IPS-18a (cell line): ENCODE results near the gene CDKAL1.
A peak's percentile ranks its signal among the peaks of the same experiment; 100 is the strongest.
"Not testable (repeated sequence)": the region's sequence is repeated elsewhere in the genome, so short reads cannot be mapped to it uniquely, and the experiment has no call there.

Experiments used
- H3K27ac ChIP-seq: one replicate; pipeline ENCODE4 v1.5.1; 2013; ENCODE audit warnings: low read length
- H3K27me3 ChIP-seq: one replicate; pipeline ENCODE4 v1.6.1; 2013; ENCODE audit warnings: mild to moderate bottlenecking, low read length; ENCODE audit not compliant: control insufficient read depth, insufficient read depth
- H3K36me3 ChIP-seq: one replicate; pipeline ENCODE4 v1.6.1; 2013; ENCODE audit warnings: low read depth, low read length; ENCODE audit not compliant: control insufficient read depth
- H3K4me1 ChIP-seq: one replicate; pipeline ENCODE4 v1.6.1; 2013; ENCODE audit warnings: low read depth, low read length; ENCODE audit not compliant: control insufficient read depth
- H3K4me3 ChIP-seq: one replicate; pipeline ENCODE4 v1.5.1; 2013; ENCODE audit warnings: low read length
- H3K9ac ChIP-seq: one replicate; pipeline ENCODE4 v1.6.1; 2013; ENCODE audit warnings: mild to moderate bottlenecking, low read length, moderate library complexity
- H3K9me3 ChIP-seq: one replicate; pipeline ENCODE4 v1.6.1; 2013; ENCODE audit warnings: low read depth, low read length; ENCODE audit not compliant: control insufficient read depth

Gene CDKAL1

DNA sequence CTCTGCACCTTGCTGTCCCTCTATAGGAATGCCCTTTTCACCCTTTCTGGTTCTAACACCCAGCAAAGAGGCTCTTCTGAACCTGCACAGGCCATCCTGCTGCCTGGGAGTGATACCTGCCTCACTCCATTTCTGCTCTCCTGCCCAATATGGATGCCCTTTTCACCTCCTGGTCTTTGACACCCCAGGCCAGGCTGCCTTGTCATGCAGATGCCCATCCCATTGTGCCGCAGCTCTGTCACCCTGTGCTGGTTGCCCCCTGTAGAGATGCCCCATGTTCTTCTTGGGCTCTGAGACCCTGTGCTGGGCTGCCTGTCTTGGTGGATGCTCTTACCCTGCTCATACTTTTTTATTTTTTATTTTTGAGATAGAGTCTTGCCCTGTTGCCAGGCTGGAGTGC, 95.3 kb downstream of the CDKAL1 start:
- peaks cover 36% of the 10 kb centered on the region for H3K4me1 ChIP-seq
- H3K9me3 ChIP-seq, result no peaks in the 10 kb centered on the region
- H3K36me3 ChIP-seq, result no peaks in the 10 kb centered on the region
- H3K27ac ChIP-seq, result no peak overlapping the region
- H3K27me3 ChIP-seq, result no peaks in the 10 kb centered on the region
- no peak overlapping the region for H3K4me3 ChIP-seq
- H3K9ac ChIP-seq, result no peak overlapping the region

DNA sequence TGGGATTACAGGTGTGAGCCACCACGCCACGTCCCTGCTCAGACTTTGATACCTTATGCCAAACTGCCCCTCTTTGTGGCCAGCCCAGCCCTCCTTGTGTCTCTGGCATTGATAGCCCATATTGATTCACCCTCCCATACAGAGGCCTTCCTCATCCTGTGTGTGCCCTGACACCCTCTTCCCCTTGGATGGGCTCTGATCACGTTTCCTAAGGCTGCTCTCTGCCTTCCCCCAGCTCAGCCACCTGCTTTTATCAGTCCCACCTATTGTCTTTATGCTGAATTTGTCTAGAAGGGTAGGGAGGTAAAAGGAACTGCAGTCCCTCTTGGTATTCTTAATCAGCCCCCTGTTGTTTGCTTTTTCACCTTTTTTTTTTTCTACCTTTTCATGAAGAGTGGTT, 95.9 kb downstream of the CDKAL1 start:
- no peaks in the 10 kb centered on the region for H3K36me3 ChIP-seq
- H3K27ac ChIP-seq, result no peak overlapping the region
- H3K4me1 ChIP-seq, result peaks cover 36% of the 10 kb centered on the region
- H3K9me3 ChIP-seq, result no peaks in the 10 kb centered on the region
- H3K27me3 ChIP-seq, result no peaks in the 10 kb centered on the region
- no peak overlapping the region for H3K4me3 ChIP-seq
- no peak overlapping the region for H3K9ac ChIP-seq

- no peaks in the 10 kb centered on the region for H3K36me3 ChIP-seq
- no peaks in the 10 kb centered on the region for H3K27me3 ChIP-seq
- peaks cover 36% of the 10 kb centered on the region for H3K4me1 ChIP-seq
- H3K27ac ChIP-seq, result no peak overlapping the region
- peak overlapping the region; percentile 13 for H3K9ac ChIP-seq
- H3K9me3 ChIP-seq, result no peaks in the 10 kb centered on the region
- H3K4me3 ChIP-seq, result no peak overlapping the region
These were observed 96.6 kb downstream of the CDKAL1 start for GRCh38 chr6:20630617-20631548.

DNA sequence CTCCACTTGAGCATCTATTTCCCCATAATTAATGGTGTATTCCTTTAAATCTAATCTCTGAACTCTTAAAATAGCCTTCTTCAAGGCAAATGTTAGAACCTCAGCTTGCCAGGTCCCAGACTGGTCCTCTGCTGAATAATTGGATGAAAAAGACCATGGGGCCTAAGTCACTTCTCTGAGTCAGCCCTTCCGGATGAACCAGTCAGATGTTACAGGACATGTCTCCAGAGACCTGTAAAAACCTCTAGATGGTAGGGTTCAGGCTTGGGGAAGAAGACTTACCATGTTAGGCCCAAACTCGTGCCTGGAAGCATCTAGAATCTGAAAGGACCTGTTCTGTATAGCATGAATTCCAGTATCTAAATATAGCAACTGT, 97.3 kb downstream of the CDKAL1 start:
- Histone ChIP-seq H3K27me3 (no peaks in the 10 kb centered on the region), H3K4me3 (no peak overlapping the region), H3K9ac (no peak overlapping the region), H3K27ac (no peak overlapping the region), H3K4me1 (peaks cover 36% of the 10 kb centered on the region), H3K36me3 (no peaks in the 10 kb centered on the region), H3K9me3 (no peaks in the 10 kb centered on the region)

DNA sequence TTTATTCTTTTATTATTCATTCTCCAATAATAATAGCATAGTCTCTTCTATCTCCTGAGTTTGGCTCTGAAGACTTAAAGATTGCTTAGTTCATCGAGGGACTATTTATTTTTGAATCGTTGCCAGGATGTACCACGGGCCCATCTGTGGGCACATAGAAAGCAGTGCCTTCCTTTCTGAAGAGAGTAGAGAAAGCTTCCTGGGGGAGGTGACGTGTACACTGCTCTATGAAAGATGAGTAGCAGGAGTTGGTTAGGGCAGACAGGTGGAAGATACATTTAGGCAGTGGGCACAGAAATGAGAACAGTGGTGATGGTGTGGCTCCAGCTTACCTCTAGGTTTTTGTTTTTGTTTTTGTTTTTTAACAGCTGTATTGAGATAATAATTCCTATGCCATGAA, 98.4 kb downstream of the CDKAL1 start:
- no peaks in the 10 kb centered on the region for H3K27me3 ChIP-seq
- H3K4me3 ChIP-seq, result no peak overlapping the region

DNA sequence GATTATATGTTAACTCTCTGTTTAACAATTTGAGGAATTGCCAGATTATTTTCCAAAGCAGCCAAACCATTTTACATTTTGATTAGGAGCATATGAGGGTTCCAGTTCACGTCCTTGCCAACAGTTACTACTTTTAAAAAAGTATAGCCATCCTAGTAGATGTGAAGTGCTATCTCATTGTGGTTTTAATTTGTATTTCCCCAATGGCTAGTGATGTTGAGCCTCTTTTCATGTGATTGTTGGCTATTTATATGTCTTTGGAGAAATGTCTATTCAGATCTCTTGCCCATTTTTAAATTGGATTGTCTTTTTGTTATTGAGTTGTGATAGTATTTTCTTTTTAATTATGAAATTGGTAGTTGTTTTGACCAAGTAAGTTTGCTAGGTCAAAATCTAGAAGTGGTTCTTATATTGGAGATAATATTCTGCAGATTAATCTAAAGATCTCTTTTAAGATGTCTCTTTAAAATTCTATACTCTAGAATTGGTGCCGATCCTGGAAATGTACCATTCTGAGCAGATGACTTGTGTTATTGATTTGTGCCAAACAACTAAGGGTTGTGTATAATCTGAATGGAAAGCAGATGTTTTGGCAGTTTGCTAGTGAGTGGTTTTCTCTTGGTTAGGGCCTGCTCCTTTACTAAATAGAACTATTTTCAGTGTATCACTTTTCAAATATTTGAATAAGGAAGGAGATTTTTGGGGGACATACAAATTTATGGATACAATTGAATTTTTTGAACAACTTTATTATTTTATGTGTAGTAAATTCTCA, 99.5 kb downstream of the CDKAL1 start:
- H3K9me3 ChIP-seq, result no peaks in the 10 kb centered on the region
- H3K4me1 ChIP-seq, result peaks cover 25% of the 10 kb centered on the region
- H3K27ac ChIP-seq, result no peak overlapping the region
- H3K36me3 ChIP-seq, result no peaks in the 10 kb centered on the region
- H3K4me3 ChIP-seq, result no peak overlapping the region
- H3K9ac ChIP-seq, result no peak overlapping the region
- H3K27me3 ChIP-seq, result no peaks in the 10 kb centered on the region

More for the DNA sequence above, 98.4 kb downstream of the CDKAL1 start:
- no peak overlapping the region for H3K9ac ChIP-seq
- no peaks in the 10 kb centered on the region for H3K9me3 ChIP-seq
- no peaks in the 10 kb centered on the region for H3K36me3 ChIP-seq
- no peak overlapping the region for H3K27ac ChIP-seq
- peaks cover 36% of the 10 kb centered on the region for H3K4me1 ChIP-seq

- Histone ChIP-seq H3K4me3 (no peak overlapping the region), H3K9ac (no peak overlapping the region), H3K4me1 (peaks cover 18% of the 10 kb centered on the region), H3K27ac (no peak overlapping the region), H3K9me3 (no peaks in the 10 kb centered on the region), H3K27me3 (no peaks in the 10 kb centered on the region), H3K36me3 (no peaks in the 10 kb centered on the region)
These were observed 104.9 kb downstream of the CDKAL1 start for GRCh38 chr6:20639161-20639560.

GRCh38 chr6:20640181-20640580, 105.9 kb downstream of the CDKAL1 start:
- Histone ChIP-seq H3K4me1 (peaks cover 18% of the 10 kb centered on the region), H3K4me3 (no peak overlapping the region), H3K9me3 (no peaks in the 10 kb centered on the region), H3K36me3 (no peaks in the 10 kb centered on the region), H3K27me3 (no peaks in the 10 kb centered on the region), H3K9ac (no peak overlapping the region), H3K27ac (no peak overlapping the region)

GRCh38 chr6:20642441-20642840, 108.2 kb downstream of the CDKAL1 start:
- no peak overlapping the region for H3K27ac ChIP-seq
- no peaks in the 10 kb centered on the region for H3K36me3 ChIP-seq
- no peaks in the 10 kb centered on the region for H3K9me3 ChIP-seq
- no peak overlapping the region for H3K9ac ChIP-seq
- H3K4me3 ChIP-seq, result no peak overlapping the region
- H3K27me3 ChIP-seq, result no peaks in the 10 kb centered on the region
- peaks cover 18% of the 10 kb centered on the region for H3K4me1 ChIP-seq

GRCh38 chr6:20644667-20645370, 110.6 kb downstream of the CDKAL1 start:
- Histone ChIP-seq H3K9ac (no peak overlapping the region), H3K36me3 (no peaks in the 10 kb centered on the region), H3K4me1 (peaks cover 18% of the 10 kb centered on the region), H3K27ac (no peak overlapping the region), H3K4me3 (no peak overlapping the region), H3K27me3 (no peaks in the 10 kb centered on the region), H3K9me3 (no peaks in the 10 kb centered on the region)

GRCh38 chr6:20645572-20645971, 111.3 kb downstream of the CDKAL1 start:
- H3K27me3 ChIP-seq, H3K4me3 ChIP-seq, H3K9me3 ChIP-seq, H3K36me3 ChIP-seq, H3K9ac ChIP-seq, H3K27ac ChIP-seq: not testable (repeated sequence)
- peaks cover 13% of the 10 kb centered on the region for H3K4me1 ChIP-seq
